NCI-H1694 treated with DMSO at 0.1 percent for 48 hours (cell line): ENCODE results near the gene SOX2.
A peak's percentile ranks its signal among the peaks of the same experiment; 100 is the strongest.

Source experiments
- DNase-seq: peaks from one replicate; lab custom pipeline; 2025; lab: John Stamatoyannopoulos, UW

The SOX2 gene

DNA sequence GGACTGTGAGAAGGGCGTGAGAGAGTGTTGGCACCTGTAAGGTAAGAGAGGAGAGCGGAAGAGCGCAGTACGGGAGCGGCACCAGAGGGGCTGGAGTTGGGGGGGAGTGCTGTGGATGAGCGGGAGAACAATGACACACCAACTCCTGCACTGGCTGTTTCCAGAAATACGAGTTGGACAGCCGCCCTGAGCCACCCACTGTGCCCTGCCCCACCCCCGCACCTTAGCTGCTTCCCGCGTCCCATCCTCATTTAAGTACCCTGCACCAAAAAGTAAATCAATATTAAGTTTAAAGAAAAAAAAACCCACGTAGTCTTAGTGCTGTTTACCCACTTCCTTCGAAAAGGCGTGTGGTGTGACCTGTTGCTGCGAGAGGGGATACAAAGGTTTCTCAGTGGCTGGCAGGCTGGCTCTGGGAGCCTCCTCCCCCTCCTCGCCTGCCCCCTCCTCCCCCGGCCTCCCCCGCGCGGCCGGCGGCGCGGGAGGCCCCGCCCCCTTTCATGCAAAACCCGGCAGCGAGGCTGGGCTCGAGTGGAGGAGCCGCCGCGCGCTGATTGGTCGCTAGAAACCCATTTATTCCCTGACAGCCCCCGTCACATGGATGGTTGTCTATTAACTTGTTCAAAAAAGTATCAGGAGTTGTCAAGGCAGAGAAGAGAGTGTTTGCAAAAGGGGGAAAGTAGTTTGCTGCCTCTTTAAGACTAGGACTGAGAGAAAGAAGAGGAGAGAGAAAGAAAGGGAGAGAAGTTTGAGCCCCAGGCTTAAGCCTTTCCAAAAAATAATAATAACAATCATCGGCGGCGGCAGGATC lies at the start of gene SOX2:
Gene SOX2, plus strand, starts transcription at position 601 of the 811 bp plus-strand sequence. CDS start 436 bp downstream, outside the sequence.
- peak; percentile 54 for DNase-seq

- DNase-seq = no peak
Observed at GRCh38 chr3:181683563-181683962, 28.2 kb upstream of the SOX2 start.

DNA sequence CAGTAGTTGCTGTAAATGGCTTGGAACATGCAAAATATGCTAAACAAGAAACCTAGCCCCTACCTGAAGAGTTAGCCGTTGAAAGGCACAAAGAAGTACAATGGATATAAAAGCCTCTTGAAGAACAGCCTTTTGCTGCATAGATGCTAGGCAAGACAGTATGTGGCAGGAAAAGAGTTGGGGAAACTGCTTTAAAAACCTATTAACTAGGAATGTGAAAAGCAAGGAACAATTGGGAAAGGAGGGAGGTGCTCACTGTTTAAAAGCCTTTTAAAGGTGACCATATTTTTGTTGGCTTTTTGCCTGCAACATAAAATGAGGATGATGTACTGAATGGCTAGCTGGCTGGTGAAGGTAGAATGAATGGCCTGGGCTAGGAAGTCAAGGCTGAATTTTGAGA lies 24.5 kb upstream of the SOX2 start:
- DNase-seq = no peak

GRCh38 chr3:181687731-181688130 lies 24.0 kb upstream of the SOX2 start:
- no peak for DNase-seq

GRCh38 chr3:181689546-181689945 lies 22.2 kb upstream of the SOX2 start:
- DNase-seq = no peak

DNA sequence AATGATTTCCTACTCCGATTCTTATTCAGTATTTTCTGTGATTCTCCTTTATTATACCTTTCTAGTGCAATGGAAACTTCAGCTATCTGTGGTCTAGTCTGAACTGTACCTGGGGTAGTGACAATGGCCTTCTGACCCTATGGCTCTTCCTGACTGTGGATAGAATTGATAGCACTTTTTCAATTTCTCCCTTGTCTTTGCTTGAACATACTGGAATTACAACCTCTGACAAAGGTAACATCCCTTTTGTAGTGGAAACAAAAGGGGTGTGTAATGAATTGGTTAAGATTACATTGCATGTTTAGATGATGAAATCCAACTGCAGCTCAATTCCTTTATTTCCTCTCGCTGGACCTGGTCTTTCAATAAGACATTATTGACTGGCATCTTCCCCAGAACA lies 21.0 kb upstream of the SOX2 start:
- DNase-seq = no peak

DNA sequence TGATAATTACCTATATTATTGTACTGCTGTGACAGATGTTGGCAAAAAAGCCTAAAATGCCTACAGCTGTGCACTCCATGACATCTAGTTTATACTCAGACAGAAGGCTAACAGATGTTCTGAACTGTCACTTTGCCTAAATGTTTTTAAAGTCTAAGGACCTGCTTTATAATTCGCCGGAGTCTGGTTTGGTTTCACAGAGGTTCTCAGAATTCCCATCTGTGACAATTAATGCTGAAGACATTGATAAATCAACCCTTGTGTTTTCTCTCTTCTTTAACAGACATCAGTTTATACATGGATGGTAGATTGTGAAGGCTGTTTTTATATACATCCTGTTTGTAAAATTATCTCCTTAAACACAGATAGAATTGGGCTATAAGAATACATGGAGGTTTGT lies 19.8 kb upstream of the SOX2 start:
- DNase-seq = peak; percentile 47

DNA sequence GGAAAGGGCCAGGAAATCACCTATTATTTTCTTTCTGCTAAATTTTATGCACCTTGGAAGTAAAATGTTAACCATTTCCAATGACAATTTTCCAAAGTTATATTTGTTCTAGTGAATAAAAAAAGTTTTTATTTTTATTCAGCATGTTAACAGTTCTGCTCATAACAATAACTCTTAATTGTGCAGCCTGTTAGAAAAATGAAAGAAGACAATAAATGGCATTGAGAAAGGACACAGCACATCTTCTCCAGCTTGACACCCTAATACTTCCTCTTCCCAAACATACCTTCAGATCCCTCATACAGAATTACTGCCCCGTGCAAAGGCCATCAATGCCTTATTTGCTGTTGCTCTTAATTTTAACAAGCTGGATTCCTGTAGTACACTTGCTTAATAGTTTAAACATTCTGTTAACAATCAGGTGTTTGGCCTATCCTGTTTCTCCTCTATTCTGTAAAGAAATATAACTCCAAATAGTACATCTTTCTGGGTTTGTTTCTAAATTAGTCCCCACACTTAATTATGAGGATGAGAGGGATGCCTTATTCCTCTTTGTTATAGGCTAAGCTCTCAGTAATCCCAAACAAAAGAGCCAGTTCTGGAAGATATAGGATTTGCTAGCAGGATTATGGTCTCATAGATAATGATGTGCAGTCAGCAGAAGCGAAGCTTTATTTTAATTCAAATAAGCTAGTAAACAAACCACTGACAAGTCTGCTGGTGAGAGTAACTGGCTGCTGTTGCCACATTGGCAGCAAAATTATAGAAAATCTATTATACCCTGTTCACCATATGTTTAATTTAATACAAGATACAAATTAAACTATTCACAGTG lies 19.2 kb upstream of the SOX2 start:
- no peak for DNase-seq

DNA sequence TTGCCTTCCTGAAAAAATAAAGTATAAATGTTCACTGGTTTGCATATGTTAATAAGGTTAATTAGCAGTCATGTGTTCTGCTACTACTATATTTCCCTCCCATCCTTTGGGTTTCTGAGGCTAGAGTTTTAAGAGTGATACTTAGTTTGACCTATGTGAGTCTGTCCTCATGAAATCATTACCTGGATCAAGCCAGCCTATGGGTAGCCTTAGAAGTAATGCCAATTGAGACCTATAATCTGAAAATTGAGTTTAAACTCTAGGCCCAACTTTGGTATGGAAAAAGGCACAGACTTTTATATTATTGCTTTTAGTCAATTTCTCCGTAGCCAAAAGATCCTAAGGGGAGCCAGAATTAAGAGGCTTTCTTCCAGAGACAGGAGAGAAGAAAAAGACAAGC lies 18.4 kb upstream of the SOX2 start:
- no peak for DNase-seq

DNA sequence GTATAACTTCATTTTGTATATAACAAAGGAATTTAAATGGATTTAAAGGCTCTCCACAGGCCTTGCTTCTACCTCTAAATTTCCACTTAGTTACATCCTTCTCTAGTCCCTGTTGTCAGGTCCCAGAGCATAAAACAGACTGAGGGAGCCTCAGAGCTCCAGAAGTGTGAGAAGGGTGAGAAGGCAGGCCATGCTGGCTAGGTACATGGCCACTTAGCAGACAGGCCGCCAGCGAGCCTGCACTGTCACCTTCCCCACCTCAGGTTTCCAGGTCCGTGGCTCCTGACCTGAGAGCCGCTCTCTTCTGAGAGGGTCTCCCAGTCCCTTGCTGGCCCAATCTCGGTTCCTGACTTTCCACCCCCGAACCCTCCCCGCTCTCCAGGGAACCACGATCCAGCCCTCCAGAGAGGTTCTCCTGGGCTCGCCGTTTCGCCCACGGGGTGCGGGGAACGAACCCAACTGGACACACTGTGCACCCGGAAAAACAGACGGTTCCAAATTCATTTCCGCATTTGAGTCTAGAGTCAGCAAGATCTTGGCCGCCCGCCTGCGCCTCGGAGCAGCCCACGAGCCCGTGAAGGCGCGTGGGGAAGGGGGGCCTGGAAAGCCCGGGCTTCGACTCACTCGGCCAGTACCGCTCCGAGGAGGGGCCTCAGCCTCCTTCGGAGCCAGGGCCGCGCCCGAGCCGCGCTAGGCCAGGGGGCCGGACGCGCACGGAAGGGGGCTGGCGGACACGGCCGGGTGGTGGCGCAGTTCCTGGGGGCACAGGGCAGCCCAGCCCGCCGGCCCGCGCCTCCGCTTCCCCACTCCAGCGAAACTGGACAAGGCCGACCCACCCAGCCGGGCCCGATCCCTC lies 16.7 kb upstream of the SOX2 start:
- no peak for DNase-seq

- DNase-seq = no peak
Observed at GRCh38 chr3:181695661-181696491, 15.8 kb upstream of the SOX2 start.

DNA sequence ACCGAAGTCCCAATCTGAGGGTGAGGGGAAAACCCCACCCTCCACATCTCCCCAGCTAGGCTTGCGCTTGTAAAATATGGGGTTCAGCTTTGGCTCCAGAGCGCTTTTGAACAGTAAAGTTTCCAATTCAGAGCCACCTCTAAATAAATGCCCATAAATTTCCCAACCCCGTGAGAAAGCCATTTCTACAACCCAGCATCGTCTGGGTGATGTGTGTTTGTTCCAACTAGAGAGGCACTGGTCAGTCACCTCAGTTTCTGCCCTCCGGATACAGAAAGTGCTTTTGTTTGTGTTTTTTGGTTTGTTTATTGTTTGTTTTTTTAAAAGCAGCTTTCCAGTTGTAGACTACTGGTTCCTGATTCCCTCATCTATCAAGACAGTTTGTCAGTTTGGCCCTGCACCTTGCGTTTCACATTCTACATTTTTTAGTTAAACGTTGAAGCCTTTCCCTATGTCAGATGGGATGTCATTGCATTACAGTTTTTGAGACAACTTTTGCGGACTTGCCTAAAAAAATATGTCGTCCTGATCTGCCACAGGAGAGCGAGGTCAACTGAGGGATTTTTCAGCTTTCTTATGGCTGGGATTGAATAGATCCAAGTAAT lies 15.0 kb upstream of the SOX2 start:
- DNase-seq = no peak

DNA sequence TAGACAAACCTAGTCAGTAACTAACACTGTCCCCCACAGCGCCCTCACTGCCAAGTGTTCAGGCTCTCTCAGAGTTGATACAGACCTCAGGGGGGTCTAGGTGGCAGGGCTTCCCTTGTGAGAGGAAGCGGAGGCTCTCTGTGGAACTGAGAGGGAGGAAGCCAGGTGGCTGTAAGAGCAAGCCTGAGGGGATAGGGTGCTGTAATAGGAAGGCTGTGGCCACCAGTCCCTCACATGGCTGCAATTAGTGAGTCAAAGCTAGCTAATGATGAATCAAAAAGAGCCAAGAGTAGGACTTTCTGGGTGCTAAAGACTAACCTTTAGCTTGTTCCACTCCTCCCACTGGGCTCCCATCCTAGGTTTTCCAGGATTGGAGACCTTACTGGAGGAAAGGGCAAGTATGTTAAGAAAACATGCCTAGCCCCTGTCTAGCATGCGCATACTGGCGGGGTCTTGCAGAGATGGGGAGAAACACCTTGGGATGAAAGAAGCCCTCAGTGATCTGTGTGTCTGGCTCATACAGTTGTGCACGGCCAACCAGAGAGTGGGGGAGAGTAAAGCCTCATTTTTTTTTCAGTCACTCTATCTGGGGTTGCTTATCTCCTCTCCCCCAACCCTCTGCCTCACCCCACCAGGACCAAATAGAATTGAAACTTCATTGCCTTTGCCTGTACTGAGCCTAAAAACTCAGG lies 13.3 kb upstream of the SOX2 start:
- DNase-seq = no peak

DNA sequence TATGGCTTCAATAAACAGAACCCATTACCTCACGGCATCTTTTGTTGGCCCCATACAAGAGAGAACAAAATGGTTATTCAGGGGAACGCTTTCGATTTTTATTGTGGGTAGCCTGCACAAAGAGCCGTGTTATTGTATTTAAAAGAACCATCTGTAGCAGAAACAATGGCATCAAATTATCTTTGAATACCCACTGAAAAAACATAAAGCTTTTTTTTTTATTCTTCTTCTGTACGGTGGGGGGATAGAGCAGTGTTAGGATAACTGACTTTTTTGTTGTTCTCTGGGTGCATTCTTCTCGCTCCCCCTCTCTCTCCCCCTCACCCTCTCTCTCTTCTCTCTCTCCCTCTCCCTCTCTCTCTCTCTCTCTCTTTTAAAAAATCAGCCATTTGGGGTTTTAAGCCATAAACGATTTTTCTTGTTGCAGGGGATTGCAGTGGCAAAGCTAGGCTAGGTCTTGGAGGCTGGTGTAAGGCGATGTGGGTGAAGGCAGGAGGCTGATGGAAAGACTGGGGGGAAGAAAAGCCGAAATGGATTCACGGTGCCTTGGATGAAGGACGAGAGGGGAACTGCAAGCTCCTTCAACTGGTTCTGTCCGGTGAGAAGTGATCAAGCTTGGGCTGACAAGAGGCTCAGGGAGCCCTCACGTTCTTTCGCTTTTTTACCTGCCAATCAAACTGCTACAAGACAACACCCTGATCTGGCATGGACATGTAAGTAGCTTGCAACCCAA lies 12.4 kb upstream of the SOX2 start:
- no peak for DNase-seq

DNA sequence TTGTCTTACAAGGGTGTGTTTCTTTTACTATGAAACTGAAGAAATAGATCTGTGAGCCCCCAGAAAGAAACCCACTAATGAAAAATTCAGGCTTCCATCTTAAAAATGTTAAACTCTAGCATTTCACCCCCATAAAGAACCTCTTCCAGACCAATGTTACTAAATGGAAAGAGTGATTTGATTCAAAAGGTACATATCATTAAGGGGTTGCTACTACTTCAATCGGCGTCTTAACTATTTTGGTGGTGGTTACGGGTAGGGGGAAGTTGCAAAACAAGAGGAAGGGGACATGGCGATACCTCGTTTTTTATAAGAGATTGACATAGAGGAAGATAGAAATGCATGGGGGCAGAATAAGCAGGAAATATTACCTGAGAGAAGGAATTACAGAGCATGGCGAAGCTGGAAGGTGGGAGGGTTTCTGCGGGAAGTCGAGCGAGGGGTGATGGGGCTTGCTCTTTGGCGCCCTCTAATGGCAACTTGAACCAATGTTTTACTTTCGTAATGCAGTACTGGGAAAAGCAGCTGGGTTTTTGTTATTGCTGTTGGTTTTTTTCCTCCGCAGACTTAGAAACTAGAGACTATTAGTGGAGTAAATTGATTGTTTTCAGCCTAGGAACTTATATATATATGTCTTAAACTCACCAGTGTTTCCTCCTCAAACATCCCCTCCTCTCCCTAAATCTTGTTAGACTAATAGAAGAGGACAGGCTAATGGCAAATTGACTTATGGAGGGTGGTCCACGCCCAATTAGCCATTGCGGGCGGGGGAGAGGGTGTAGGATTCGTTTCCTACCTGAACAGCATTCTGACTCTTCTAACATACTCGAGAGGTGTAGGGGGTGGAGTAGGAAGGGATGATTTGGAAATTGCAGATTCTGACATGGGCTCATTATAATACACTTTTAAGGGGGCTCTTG lies 11.3 kb upstream of the SOX2 start:
- peak; percentile 78 for DNase-seq

DNA sequence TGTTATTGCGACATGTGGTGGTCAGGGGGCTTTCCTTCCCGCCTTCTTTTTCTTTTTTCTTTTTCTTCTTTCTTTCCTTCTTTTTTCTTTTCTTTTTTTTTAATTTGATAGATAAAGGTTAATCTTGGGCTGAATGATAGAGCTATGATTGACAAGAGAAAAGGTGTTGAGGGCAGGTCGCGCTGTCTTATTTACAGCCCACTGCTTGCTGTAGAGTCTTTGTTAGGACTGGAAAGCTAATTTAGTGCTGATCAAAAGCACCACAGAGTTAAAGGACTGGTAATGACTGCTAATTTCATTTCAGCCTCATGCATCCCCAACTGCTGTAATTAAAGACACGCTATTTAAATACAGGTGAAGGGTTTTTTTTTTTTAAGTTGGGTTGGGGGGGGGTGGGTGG lies 10.6 kb upstream of the SOX2 start:
- no peak for DNase-seq

- no peak for DNase-seq
Observed at GRCh38 chr3:181703601-181704420, 7.9 kb upstream of the SOX2 start.
